Trophoblast cell (in vitro differentiated cells and primary cell): ENCODE data around the gene NPHP3.

ENCODE experiments used
- DNase-seq, 2 donors: peaks; one replicate each; pipeline ENCODE4 v3.0.0-alpha.2; 2016
- H2AFZ ChIP-seq: 2 replicates; pipeline ENCODE4 v1.6.1; 2013; ENCODE audit warnings: low read length, moderate library complexity, mild to moderate bottlenecking; ENCODE audit not compliant: insufficient read depth, poor library complexity
- H2AK5ac ChIP-seq: 2 replicates; pipeline ENCODE4 v1.6.1; 2013; ENCODE audit warnings: mild to moderate bottlenecking, low read length
- H2BK120ac ChIP-seq: 2 replicates; pipeline ENCODE4 v1.6.1; 2013; ENCODE audit warnings: low read length, mild to moderate bottlenecking, moderate library complexity; ENCODE audit not compliant: insufficient read depth, poor library complexity
- H2BK12ac ChIP-seq: 2 replicates; pipeline ENCODE4 v1.6.1; 2013; ENCODE audit warnings: mild to moderate bottlenecking, low read length, moderate library complexity
- H2BK5ac ChIP-seq: 2 replicates; pipeline ENCODE4 v1.6.1; 2013; ENCODE audit warnings: low read length, low read depth, moderate library complexity, mild to moderate bottlenecking; ENCODE audit not compliant: poor library complexity
- H3K14ac ChIP-seq: 2 replicates; pipeline ENCODE4 v1.6.1; 2013; ENCODE audit warnings: mild to moderate bottlenecking, low read length
- H3K18ac ChIP-seq: 2 replicates; pipeline ENCODE4 v1.6.1; 2013; ENCODE audit warnings: mild to moderate bottlenecking, low read length
- H3K23ac ChIP-seq: 2 replicates; pipeline ENCODE4 v1.6.1; 2013; ENCODE audit warnings: low read length
- H3K27ac ChIP-seq: 2 replicates; pipeline ENCODE4 v1.5.1; 2013; ENCODE audit warnings: low read depth, mild to moderate bottlenecking, inconsistent platforms, low read length, moderate library complexity
- H3K27me3 ChIP-seq: 2 replicates; pipeline ENCODE4 v1.6.1; 2013; ENCODE audit warnings: inconsistent platforms, mild to moderate bottlenecking, low read length, moderate library complexity; ENCODE audit not compliant: insufficient read depth
- H3K36me3 ChIP-seq, 2 experiments: 1 replicate in 1 of 2; 2 replicates in 1 of 2; pipeline ENCODE4 v1.6.1; 2013; ENCODE audit warnings: low read length in 2 of 2, mild to moderate bottlenecking in 2 of 2, moderate library complexity in 1 of 2; ENCODE audit not compliant: insufficient read depth in 2 of 2, control insufficient read depth in 1 of 2
- H3K4ac ChIP-seq: 2 replicates; pipeline ENCODE4 v1.6.1; 2013; ENCODE audit warnings: low read depth, mild to moderate bottlenecking, low read length, moderate library complexity
- H3K4me1 ChIP-seq, 2 experiments: 1 replicate in 1 of 2; 2 replicates in 1 of 2; pipeline ENCODE4 v1.6.1; 2013; ENCODE audit warnings: low read length in 2 of 2, mild to moderate bottlenecking in 2 of 2, moderate library complexity in 1 of 2; ENCODE audit not compliant: insufficient read depth in 2 of 2, control insufficient read depth in 1 of 2
- H3K4me2 ChIP-seq: 2 replicates; pipeline ENCODE4 v1.6.1; 2013; ENCODE audit warnings: inconsistent platforms, mild to moderate bottlenecking, low read length, moderate library complexity
- H3K4me3 ChIP-seq: 2 replicates; pipeline ENCODE4 v1.5.1; 2013; ENCODE audit warnings: mild to moderate bottlenecking, low read depth, low read length, inconsistent platforms
- H3K79me1 ChIP-seq: one replicate; pipeline ENCODE4 v1.6.1; 2013; ENCODE audit warnings: low read length
- H3K79me2 ChIP-seq: 2 replicates; pipeline ENCODE4 v1.6.1; 2013; ENCODE audit warnings: low read length, mild to moderate bottlenecking; ENCODE audit not compliant: control insufficient read depth, insufficient read depth, poor library complexity
- H3K9ac ChIP-seq: 2 replicates; pipeline ENCODE4 v1.6.1; 2013; ENCODE audit warnings: mild to moderate bottlenecking, low read length
- H3K9me3 ChIP-seq: 2 replicates; pipeline ENCODE4 v1.6.1; 2013; ENCODE audit warnings: low read depth, mild to moderate bottlenecking, control low read depth, inconsistent platforms, low read length; ENCODE audit not compliant: insufficient read depth
- H4K12ac ChIP-seq: 2 replicates; pipeline ENCODE4 v1.6.1; 2013; ENCODE audit warnings: low read depth, mild to moderate bottlenecking, low read length, moderate library complexity
- H4K8ac ChIP-seq: 2 replicates; pipeline ENCODE4 v1.6.1; 2013; ENCODE audit warnings: low read depth, mild to moderate bottlenecking, low read length, moderate library complexity
- H4K91ac ChIP-seq: one replicate; pipeline ENCODE4 v1.6.1; 2013; ENCODE audit warnings: low read depth, mild to moderate bottlenecking, low read length, moderate library complexity
- WGBS: extraction: QIAGEN DNeasy Blood & Tissue Kit; methylation state at CpG from one replicate; pipeline ENCODE4 v1.1.7; 2013; ENCODE audit warnings: missing lambda C conversion rate; ENCODE audit not compliant: insufficient read length, insufficient coverage; ENCODE audit errors: extremely low coverage; 5-methylcytosine and 5-hydroxymethylcytosine counted together

The NPHP3 gene

DNA sequence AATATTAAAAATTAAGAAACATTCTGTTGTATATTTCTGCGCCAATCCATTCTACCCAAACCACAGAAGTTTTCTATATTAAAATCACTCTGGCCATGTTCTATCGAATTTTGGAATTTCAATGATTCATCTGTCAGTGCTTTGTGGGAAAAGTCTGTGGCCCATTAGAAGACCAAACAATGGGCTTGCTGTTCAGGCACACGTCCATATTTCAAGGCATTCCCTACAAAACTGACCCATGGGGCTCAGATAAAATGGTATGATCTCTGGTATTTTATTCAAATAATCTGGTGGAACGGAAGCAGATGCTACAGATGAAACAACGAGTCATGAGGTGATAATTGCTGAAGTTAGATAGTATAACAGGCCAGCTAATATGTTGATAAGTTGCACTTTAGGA is 12.4 kb downstream of the NPHP3 start:
- Histone ChIP-seq H3K9ac (no peak overlapping the region), H3K36me3 (peaks cover 8 to 23% of the 10 kb centered on the region in 2 experiments), H4K12ac (no peak overlapping the region), H3K14ac (no peak overlapping the region), H2AFZ (no peak overlapping the region), H2AK5ac (no peak overlapping the region), H3K27me3 (no peaks in the 10 kb centered on the region), H3K18ac (no peak overlapping the region), H3K4me1 (no peaks in the 10 kb centered on the region), H4K8ac (no peak overlapping the region), H3K4me3 (no peak overlapping the region), H3K23ac (no peak overlapping the region), H2BK5ac (no peak overlapping the region), H3K79me2 (no peaks in the 10 kb centered on the region), H2BK12ac (no peak overlapping the region), H3K9me3 (no peaks in the 10 kb centered on the region), H3K4me2 (no peak overlapping the region), H4K91ac (no peak overlapping the region), H3K4ac (no peak overlapping the region), H2BK120ac (no peak overlapping the region), H3K27ac (no peak overlapping the region), H3K79me1 (no peaks in the 10 kb centered on the region)
- no CpG with 5 or more reads among the region's 5 CpGs for WGBS
- no peak for DNase-seq

DNA sequence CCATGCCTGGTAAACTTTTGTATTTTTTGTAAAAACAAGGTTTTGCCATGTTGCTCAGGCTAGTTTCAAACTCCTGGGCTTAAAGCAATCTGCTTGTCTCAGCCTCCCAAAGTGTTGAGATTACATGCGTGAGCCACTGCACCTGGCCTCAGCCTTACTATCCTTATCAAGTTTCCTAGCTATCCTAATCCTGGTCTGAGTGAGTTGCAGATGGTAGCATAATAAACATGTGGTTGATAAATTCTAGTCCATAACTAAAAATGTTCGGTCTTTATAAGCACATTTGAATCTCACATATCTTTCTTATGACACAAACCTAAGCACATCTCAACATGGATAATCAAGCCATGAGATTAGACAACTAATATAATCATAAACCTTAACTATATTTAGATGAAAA is 18.5 kb downstream of the NPHP3 start:
- Histone ChIP-seq H2BK120ac (no peak overlapping the region), H3K18ac (no peak overlapping the region), H2AK5ac (no peak overlapping the region), H3K4me1 (no peaks in the 10 kb centered on the region), H3K36me3 (peaks cover 12 to 23% of the 10 kb centered on the region in 2 experiments), H3K79me1 (no peaks in the 10 kb centered on the region), H3K9me3 (no peaks in the 10 kb centered on the region), H2BK12ac (no peak overlapping the region), H3K9ac (no peak overlapping the region), H3K27me3 (no peaks in the 10 kb centered on the region), H3K4me3 (no peak overlapping the region), H3K23ac (no peak overlapping the region), H2BK5ac (no peak overlapping the region), H3K4me2 (no peak overlapping the region), H4K8ac (no peak overlapping the region), H3K27ac (no peak overlapping the region), H4K12ac (no peak overlapping the region), H3K14ac (no peak overlapping the region), H4K91ac (no peak overlapping the region), H3K79me2 (no peaks in the 10 kb centered on the region), H2AFZ (no peak overlapping the region), H3K4ac (no peak overlapping the region)
- no peak for DNase-seq
- WGBS: no CpG with 5 or more reads among the region's 2 CpGs

GRCh38 chr3:132695422-132695821 is 26.8 kb downstream of the NPHP3 start:
- Histone ChIP-seq H4K12ac (no peak overlapping the region), H3K9me3 (no peaks in the 10 kb centered on the region), H3K14ac (no peak overlapping the region)

DNA sequence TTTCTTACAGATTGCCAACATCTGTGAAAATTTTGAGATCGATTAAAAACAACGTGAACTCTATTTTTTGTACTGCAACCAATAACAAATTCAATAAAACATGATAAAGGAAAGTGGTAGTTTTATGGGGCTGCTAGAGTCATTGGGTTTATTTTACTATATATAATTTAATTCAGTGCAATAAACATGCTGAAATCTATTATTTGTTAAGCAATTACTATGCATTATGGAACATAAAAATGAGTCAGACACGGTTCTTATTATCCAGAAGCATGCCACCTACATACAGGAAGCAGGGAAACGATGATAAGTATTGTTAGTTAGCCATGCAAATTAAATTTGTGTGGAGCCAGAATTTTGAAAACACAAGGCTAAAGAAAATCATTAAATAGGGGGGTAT is 27.2 kb downstream of the NPHP3 start:
- Histone ChIP-seq H4K12ac (no peak overlapping the region), H3K79me1 (no peaks in the 10 kb centered on the region), H4K8ac (no peak overlapping the region), H2AFZ (no peak overlapping the region), H3K4me1 (no peaks in the 10 kb centered on the region), H3K9me3 (no peaks in the 10 kb centered on the region), H3K23ac (no peak overlapping the region), H3K4ac (no peak overlapping the region), H3K27me3 (no peaks in the 10 kb centered on the region), H3K18ac (no peak overlapping the region), H3K4me2 (no peak overlapping the region), H3K4me3 (no peak overlapping the region), H3K14ac (no peak overlapping the region), H3K9ac (no peak overlapping the region), H2BK5ac (no peak overlapping the region), H4K91ac (no peak overlapping the region), H3K79me2 (no peaks in the 10 kb centered on the region), H3K36me3 (peaks cover 13 to 24% of the 10 kb centered on the region in 2 experiments), H2AK5ac (no peak overlapping the region), H2BK12ac (no peak overlapping the region), H3K27ac (no peak overlapping the region), H2BK120ac (no peak overlapping the region)
- WGBS: no CpG with 5 or more reads among the region's 4 CpGs
- no peak for DNase-seq

More at GRCh38 chr3:132695422-132695821, 26.8 kb downstream of the NPHP3 start:
- H3K79me1 ChIP-seq: no peaks in the 10 kb centered on the region
- no peak overlapping the region for H4K8ac ChIP-seq
- no peak overlapping the region for H3K9ac ChIP-seq
- no peak overlapping the region for H2BK5ac ChIP-seq
- H2BK12ac ChIP-seq: no peak overlapping the region
- H3K4ac ChIP-seq: no peak overlapping the region
- no peak overlapping the region for H2AK5ac ChIP-seq
- H3K36me3 ChIP-seq: peaks cover 13 to 24% of the 10 kb centered on the region in 2 experiments
- H4K91ac ChIP-seq: no peak overlapping the region
- DNase-seq: no peak
- whole genome bisulfite sequencing: no CpG with 5 or more reads among the region's 1 CpG
- no peaks in the 10 kb centered on the region for H3K27me3 ChIP-seq
- H3K4me1 ChIP-seq: no peaks in the 10 kb centered on the region
- no peak overlapping the region for H2BK120ac ChIP-seq
- no peaks in the 10 kb centered on the region for H3K79me2 ChIP-seq
- H2AFZ ChIP-seq: no peak overlapping the region
- no peak overlapping the region for H3K27ac ChIP-seq
- H3K23ac ChIP-seq: no peak overlapping the region
- no peak overlapping the region for H3K4me3 ChIP-seq
- no peak overlapping the region for H3K4me2 ChIP-seq
- no peak overlapping the region for H3K18ac ChIP-seq
